ENCODE data around the gene FAM222B.

Gene FAM222B

DNA sequence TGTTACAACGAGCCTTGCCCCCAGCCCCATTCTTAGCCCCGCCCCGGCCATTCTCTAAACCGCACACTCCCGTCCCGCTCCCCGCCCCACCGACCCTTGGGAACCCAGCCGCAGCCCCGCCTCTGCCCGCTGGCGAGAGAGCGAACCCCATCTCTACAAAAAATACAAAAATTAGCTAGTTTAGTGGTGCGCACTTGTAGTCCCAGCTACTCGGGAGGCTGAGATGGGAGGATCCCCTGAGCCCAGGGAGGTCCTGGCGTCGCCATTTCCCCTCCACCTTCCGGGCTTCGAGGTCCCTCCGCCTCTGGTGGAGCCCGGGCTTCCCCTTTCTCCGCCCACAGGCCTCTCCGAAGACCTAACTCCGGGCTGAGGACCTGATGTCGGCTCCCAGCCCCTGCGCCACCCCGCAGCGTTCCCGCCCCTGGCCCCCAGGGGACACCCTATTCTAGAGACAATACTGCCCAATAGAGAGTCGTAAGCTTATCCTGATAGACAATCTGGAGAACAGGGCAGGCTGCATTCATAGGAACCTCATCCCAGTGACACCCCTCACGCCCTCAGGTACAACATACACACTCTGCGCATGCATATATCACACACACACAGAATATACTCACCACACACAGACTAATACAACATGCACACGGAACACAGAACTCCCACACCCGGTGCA is 130.4 kb downstream of the FAM222B start:
- no peak for DNase-seq (ENCODE audit: low read depth)

DNA sequence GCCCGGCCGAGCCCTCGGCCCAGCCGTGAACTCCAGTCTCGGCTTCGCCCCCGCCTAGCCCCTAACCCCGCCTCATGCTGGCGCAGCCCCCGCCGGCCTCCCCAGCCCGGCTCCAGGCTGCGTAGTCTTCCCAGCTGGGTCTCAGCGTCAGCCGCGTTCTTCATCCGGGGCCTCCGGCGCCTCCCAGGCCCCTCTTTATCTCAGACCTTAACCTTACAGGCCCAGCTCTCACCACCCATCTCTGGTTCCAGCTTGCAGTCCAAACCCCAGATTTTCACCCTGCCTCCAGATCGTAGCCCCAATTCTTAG is 130.9 kb downstream of the FAM222B start, which contains the start of gene PROCA1:
PROCA1 (minus strand) TSS at position 166 of the 309 bp plus-strand sequence. CDS start 228 bp downstream, outside the sequence.
- DNase-seq (ENCODE audit: low read depth), result no peak

DNA sequence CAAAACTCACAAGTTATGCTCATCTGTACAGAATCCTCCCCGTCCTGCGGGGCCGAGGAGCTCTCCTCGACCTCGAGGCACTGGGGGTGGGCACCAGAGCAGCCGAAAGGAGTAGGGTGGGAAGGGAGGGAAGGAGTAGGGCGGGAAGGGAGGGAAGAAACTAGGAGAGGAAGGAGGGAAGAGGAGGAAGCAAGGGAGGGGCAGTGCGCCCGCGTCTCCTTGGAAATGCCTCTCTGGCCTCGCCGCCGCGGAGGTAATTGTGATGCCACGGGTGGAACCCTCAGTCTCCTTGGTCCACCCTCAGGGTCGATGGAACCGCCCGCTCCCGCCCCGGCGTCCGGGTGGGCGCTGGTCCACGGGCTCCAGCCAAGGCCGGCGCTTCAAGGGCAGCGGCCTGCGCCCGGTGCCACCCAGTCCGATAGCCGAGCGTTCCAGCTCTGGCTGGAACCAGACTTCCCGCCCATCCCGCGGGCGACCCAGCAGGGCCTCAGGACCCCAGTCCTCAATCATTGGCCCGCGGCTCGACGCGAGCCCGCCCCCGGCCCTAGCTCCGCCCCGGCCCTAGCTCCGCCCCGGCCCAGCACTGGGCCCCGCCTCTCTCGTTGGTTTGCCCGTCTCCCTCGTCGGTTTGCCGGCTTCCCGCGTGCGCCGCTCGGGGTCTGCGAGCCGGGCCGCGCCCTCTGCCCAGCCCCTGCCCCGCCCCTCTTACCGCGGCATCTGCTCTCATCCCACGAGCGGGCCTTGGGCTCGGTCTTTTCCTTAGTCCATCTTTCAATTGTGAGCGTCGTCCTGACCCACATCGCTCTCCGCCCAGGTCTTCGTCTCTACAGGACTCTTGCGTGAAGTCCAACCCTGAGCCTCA is 131.5 kb downstream of the FAM222B start:
- peak; percentile 68 for DNase-seq (ENCODE audit: low read depth)

DNA sequence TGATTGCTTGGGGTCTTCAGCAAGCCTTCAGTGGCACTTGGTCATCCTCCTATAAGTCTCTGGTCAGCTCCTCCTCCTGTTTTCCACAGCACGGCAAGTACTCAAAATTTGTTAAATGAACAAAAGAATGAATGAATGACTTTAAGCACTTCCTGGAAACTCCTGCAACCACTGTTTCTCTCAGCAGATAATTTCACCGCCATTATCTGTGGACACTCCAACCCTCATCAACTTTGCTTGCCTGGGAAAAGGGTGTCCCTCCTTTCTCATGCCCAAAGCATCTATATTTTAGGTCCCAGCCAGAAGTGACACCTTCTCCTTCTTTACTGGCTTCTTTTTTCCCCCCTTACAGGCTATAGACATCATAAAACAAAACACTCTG is 135.3 kb downstream of the FAM222B start:
- no peak for DNase-seq (ENCODE audit: low read depth)

DNA sequence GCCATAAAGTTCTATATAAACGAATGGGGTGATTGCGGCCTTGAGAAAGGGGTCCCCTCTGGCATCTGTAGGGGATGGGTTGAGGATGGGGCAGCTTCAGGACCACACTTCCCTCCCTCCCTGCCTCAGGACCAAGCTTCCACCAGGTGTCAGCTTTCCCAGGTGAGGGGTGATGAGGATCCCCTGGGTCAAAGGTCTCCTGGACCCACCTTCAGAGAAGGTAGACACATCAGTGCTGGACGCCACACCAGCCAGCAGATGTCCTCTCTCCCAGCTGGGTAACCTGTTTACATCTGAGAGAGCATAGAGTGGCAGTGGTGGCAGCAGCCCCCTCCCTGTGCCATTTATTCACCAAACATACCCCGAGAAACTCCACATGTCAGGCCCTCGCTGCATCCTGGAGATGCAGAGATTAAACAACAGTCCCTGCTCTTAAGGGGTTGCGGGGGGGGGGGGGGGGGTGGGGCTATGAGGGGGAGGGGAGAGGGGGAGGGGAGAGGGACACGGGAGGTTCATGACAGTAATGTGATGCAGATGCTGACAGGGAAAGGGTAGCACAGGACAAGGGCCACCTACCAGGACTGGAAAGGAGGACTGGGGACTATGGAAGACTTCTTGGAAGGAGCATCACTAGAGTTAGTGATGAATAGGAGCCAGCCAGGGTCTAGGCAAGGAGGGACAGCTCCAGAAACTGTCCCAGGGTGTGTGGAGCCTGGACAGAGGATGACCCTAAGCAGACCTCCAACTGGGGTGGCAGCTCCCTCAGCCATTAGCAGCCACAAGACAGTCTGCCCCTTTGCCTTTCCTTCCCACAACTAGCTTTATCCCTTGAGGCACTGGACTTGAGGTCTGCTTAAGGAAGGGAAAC is 135.9 kb downstream of the FAM222B start:
- DNase-seq (ENCODE audit: low read depth), result no peak

Data from GM04504 (cell line).